Testis (tissue), 2 donors: ENCODE data around the gene IL3.

ENCODE experiments used
- POLR2A ChIP-seq: fragments of 450-650 bp; IDR thresholded peaks from one replicate; pipeline ENCODE4 v1.6.1; 2017; ENCODE audit warnings: antibody characterized with exemption, mild to moderate bottlenecking, moderate library complexity
- TF ChIP-seq, protein P1 (sequence below), 3 experiments: fragments of 450-650 bp in 2 of 3; fragments of 200-600 bp in 1 of 3; sonication (generic) in 1 of 3; IDR thresholded peaks; one replicate each; pipeline ENCODE4 v1.5.1; 2016 to 2019; ENCODE audit warnings: antibody characterized with exemption in 3 of 3, mild to moderate bottlenecking in 2 of 3, moderate library complexity in 1 of 3

DNA sequence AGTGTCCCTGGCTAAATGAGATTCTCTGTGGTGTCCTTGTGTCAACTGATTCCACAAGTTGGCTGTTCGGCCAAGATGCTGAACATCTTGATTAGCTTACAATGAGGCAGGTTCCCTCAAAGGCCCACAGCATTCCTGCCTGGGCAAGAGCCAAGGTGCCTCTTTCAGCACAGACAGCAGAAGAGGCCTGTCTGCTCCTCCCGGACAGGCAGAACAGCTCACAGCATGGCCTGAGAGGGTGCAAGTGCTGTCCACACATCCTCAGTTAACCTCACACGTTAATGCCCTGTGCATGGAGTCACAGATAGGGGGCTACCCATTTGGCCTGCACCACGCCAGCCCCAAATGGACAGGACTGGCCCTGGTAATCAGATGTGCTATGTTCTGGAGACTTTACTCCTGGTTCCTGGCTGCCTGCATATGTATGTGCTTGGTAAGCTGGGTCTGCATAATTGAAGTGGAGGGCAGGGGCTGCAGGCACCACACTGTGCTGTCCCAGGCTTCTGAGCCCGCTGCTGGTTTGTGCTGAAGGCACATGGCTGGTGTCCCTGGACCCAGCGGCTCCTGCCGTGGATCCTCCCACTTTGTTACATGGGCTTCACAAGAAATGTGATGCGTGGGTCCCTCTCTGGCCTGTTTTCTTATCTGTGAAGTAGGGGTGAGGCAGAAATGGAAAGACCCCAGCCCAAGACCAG, 22.0 kb downstream of the IL3 start:
- TF ChIP-seq, protein P1, sequence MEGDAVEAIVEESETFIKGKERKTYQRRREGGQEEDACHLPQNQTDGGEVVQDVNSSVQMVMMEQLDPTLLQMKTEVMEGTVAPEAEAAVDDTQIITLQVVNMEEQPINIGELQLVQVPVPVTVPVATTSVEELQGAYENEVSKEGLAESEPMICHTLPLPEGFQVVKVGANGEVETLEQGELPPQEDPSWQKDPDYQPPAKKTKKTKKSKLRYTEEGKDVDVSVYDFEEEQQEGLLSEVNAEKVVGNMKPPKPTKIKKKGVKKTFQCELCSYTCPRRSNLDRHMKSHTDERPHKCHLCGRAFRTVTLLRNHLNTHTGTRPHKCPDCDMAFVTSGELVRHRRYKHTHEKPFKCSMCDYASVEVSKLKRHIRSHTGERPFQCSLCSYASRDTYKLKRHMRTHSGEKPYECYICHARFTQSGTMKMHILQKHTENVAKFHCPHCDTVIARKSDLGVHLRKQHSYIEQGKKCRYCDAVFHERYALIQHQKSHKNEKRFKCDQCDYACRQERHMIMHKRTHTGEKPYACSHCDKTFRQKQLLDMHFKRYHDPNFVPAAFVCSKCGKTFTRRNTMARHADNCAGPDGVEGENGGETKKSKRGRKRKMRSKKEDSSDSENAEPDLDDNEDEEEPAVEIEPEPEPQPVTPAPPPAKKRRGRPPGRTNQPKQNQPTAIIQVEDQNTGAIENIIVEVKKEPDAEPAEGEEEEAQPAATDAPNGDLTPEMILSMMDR (IDR thresholded peaks at IDR 0.05), result no peak
- TF ChIP-seq POLR2A, result no peak
